NCI-H82 treated with DMSO at 0.1 percent for 48 hours (cell line): ENCODE results near the gene DUSP3.

ENCODE experiments used
- DNase-seq: peaks from one replicate; lab custom pipeline; 2025; ENCODE audit not compliant: unreplicated experiment; lab: John Stamatoyannopoulos, UW

The DUSP3 gene

DNA sequence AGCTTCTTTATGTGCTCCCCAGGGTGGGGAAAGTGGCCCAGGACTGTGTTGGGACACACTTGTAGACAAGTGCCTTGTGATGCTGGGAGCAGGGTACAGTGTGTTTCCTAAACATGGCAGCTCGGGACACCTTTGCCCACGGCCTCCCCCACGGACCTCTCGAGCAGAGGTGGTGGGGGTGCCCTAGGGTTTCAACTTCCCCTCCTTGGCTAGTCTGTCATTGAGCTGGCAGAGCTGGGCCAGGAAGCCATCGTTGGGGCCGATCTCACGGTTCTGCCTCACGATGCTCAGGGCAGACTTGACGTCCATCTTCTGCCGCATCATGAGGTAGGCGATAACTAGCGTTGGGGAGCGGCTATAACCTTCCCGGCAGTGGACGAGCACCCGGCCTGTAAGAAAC, 9.4 kb downstream of the DUSP3 start:
- no peak for DNase-seq

DNA sequence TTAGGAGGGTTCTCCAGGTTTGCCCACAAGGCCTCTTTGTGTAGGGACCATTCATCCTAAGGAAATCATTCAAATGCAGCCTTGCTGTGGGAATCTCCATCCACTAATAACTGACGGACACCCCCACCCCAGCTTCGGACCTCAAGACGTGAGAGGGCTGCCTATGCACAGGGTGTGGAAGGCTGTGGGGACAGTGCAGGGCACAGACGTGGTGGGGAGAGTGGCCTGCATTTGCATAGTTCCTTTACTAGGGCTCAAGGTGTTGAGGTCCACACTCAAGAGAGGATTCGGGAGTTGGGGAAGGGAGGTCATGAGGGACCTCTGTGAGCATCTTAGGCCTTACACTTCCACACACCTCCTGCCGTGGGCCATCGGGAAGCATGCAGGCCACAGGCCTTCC, 9.8 kb downstream of the DUSP3 start:
- no peak for DNase-seq

DNA sequence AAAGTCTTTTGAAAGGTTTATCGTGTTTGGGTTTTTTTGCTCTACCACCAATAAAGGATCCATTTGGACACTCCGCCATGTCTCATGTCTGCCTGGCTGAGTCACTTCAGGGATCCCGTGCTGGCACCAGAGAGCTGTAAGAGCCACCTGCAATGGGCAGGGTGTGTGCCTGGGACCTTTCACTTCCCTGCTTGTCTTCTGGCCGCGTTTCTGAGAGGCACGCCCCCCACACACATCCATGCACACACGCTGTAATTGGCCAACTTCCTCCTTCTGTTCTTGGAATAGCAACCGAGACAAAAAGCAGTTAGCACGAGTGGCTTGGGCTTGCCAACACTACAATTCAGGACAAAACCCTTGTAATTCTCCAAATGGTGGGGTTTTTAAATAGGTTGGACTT, 10.4 kb downstream of the DUSP3 start:
- no peak for DNase-seq

DNA sequence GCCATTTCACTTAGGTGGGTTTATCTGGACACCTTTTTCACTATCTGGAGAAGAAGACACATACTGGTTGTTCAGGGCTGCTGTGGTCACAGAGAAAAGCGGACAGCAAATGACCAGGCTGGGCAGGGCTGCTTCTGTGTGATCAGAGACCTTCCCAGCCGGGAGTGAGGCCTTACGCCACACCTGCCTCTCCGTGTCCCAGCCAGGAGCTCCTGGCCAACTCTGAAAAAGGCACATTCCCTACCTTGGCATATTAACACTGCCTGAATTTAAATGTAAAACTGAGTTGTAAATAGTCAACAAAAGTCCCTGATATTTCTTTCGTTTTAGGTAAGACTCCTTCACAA, 11.1 kb downstream of the DUSP3 start:
- no peak for DNase-seq

DNA sequence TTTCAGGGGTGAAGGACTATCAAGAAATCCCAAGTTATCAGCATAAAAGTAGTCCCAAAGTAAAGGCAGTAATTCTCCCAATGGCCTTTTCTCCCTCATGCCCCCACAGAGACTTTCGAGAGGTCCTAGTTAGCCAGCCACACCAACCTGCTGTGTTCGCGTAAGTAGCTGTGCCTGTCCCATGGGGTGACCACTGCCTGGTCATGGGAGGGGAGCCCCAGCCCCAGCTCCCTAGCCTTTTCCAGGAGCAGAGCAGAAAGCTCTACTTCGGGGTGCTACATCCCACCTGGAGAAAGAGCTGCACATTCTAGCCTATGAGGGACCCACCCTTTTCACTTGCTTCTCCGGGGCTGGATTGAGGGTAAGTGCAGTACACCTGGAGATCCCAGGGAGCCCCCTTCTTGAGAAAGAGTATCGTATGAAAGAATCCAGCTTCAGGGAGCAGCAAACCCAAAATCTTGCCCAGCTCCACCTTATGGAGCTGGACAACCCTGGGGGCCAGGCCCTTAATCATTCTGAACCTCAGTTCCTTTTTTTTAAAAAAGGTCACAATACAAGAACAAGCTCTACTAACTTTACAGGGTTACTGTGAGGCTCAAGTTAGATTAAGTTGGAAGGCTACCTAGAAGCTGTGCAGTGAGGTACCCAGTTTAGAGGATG, 11.6 kb downstream of the DUSP3 start:
- no peak for DNase-seq

GRCh38 chr17:43766413-43767052, 12.2 kb downstream of the DUSP3 start:
- peak; percentile 13 for DNase-seq

- peak; percentile 78 for DNase-seq
Measured at GRCh38 chr17:43760254-43760852, 18.4 kb downstream of the DUSP3 start.

GRCh38 chr17:43759836-43760235, 18.9 kb downstream of the DUSP3 start:
- no peak for DNase-seq

DNA sequence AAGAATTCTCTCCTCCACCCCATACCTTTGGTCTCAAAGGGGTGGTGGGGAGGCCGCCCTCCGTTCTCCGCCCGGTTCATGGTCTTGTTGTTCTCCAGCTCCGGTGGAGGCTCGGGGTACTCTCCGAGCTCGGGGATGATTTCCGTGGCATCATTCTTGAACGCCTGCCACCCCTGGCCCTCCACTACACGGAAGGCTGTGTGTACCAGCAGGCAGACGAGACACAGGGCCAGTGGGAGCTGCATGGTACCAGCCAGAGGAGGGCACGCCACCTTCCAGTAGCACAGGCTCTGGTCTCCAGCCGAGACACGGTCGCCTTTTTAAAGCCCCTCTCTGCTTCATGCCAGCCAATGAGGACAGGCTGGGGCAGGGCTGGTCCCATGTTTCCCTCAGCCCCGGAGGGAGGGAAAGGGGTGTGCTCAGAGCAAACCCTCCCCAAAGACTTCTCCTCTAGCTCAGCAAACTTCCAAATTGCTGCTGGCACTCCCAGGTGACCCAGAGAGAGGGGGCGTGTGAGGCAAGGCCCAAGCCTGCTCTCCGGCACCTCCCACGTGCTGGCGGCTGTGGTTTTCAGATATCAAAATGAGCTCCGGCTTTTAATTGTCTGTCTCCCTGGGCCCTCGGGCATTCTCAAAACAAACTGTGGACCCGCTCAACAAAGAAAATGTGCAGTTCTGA, 20.1 kb downstream of the DUSP3 start, which contains the start of gene SOST:
Gene SOST, minus strand, starts transcription at position 295 of the 678 bp plus-strand sequence. Its CDS starts 50 bp downstream, at position 245.
- DNase-seq, result no peak

DNA sequence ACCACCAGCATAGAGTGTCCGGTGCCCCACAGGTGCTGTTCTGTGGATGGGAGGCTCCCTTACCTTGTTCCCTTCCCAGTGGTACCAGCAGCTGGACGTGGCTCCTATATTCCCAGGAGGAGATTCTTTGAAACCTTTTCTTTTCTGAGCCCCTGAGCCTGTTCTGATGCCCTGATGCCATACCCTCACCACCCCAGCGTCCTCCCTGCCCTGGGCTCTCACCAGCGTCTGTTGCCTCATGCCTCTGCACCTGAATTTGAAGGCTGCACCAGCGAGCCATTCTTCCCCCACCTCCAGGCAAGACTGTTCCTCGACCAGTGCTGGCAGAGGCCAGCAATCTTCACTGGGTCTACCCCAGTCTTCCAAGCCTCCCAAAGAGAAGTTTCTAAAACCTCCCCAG, 20.7 kb downstream of the DUSP3 start:
- DNase-seq, result no peak

DNA sequence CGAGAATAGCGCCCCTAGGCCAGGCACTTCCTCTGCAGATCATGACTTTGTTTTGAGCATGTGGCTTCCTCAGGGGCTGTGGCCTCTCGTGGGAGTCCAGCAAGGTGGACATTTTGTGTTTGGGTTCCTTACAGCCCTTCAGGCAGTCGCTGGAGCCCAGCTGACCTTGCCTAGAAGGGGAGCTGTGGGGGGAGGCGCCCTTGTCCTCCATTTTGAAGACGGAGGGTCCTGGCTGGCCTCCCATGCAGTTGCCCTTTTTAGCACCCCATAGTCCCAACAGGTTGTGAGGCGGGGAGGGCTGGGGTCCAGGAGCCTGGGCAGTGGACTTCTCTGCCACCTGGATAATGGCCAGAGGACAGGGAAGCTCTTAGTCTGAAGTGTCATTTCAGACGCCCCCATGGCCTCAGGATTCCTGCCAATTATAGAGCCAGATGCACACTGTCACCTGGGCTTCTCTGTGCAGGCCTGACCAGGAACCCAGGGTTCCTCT, 21.6 kb downstream of the DUSP3 start:
- DNase-seq, result no peak

GRCh38 chr17:43756201-43756600, 22.6 kb downstream of the DUSP3 start:
- DNase-seq, result no peak

DNA sequence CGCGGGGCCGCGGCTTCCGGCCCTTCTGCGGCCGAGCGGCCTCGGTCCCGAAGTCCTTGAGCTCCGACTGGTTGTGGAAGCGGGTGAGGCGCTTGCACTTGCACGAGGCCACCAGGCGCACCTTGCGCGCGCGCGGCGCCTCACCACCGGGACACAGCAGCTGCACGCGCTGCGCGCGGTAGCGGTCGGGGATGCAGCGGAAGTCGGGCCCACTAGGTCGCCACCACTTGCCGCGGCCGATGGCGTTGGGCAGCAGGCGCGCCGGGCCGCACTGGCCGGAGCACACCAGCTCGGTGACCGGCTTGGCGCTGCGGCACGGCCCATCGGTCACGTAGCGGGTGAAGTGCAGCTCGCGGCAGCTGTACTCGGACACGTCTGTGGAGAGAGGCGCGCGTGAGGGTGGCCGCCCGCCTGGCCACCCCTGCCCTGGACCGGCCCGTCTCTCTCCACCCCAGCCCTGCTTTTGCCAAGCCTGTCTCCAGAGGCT, 23.3 kb downstream of the DUSP3 start:
- DNase-seq, result no peak

- no peak for DNase-seq
Measured at GRCh38 chr17:43754947-43755346, 23.8 kb downstream of the DUSP3 start.

DNA sequence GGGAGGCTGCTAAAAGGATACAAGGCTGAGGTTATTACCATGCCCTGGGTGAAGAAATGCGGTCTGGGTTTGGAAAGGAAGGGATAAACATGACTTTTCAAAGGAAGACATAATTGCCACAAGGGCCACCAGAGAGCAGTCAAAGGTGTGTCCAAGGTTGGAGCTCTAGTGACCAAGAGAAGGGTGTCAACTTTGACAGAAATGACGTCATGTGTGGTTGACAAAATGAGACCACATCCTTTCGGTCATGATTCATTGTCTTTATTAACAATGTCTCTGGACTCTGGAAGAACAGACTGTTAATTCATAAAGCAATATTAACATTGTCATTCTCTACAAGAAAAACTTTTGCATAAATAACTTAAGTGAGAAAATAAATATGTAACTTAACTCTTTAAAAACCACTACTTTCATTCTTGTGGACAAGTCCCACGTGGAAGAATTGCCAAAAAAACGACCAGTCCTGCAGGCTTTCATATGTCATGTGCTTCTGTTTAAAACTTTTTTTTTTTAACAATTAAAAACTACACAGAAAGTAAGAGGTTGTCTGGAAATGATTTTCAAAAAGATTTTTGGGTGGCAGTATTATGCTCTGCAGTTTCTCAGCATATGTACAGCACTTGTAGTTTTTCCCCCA, 25.2 kb downstream of the DUSP3 start:
- DNase-seq, result no peak

GRCh38 chr17:43750153-43750552, 28.6 kb downstream of the DUSP3 start:
- DNase-seq, result no peak

DNA sequence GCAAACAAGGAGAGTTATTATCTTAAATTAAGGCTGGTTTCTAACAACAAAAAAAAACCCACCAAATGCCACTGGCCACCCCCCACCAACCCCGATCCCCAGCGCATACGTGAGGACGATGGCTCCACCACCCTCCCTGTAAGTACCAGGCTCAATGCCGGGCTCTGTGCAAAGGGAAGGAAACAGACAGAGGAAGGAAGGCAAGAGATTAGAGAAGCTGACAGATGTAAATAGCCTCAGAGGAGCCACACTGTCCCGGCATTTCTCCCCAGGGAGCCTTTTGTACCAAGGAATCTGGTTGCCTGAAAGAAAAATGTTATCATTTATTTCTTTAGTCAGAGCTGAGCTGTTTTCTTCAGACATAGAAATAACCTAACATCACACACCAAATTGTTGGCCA, 33.2 kb downstream of the DUSP3 start:
- DNase-seq, result peak; percentile 71

GRCh38 chr17:43741636-43742035, 37.1 kb downstream of the DUSP3 start:
- no peak for DNase-seq

DNA sequence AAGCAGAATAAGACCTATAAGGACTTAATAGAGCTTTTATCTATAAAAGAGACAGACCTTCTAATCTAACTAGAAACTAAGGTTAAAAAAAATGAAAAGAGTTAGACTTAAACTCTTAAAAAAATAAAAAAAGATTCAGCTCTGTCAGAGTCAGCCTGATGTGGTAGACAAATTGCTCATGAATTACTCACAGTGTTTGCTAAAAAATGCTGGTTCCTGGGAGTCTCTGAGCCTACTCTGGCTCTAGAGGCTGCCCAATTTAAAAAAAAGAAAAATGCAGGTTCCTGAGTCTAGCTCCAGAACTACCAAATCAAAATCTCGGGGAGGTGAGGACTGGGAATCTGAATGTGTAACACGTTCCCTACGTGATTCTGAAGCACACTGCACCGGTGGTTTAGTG, 38.2 kb downstream of the DUSP3 start:
- DNase-seq, result no peak

DNA sequence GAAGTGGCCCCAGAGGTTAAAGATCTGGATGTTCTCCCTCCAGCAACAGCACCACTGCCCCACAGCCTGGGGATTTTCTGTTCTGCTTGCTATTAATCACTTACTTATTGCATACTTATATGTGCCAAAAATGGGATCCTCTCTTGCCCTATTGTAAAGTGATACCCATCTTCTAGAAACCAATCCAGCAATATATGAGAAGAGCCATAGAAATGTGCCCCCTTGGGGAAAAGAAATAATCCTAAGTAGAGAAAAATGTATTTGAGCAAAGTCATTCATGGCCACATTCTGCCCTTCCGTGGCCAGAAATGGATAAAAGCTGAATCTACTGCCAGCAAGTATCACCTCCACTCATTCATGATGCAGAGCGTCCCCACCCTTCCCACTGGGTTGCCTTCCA, 41.1 kb downstream of the DUSP3 start:
- DNase-seq, result no peak

DNA sequence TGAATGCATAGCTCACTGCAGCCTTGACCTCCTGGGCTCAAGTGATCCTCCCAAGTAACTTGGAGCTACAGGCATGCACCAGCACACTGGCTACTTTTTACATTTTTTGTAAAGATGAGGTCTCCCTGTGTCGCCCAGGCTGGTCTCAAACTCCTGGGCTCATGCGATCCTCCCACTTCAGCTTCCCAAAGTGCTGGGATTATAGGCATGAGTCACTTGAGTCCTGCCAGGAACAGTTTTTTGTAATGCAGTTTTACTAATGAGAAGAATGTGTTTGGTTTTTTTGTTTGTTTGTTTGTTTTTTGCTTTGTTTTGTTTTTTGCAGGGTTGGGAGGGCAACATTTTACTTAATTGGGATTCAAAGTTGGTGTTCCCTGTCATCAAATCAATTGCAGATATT, 42.4 kb downstream of the DUSP3 start:
- no peak for DNase-seq
